GM18868 (cell line): ENCODE results near the gene PDE1C.

Experiments used
- ATAC-seq: cut with Tn5 transposase; IDR thresholded peaks from one replicate; pipeline ENCODE4 v1.9.1; 2021; ENCODE audit warnings: mild to moderate bottlenecking, moderate library complexity; ENCODE audit not compliant: unreplicated experiment

PDE1C gene

DNA sequence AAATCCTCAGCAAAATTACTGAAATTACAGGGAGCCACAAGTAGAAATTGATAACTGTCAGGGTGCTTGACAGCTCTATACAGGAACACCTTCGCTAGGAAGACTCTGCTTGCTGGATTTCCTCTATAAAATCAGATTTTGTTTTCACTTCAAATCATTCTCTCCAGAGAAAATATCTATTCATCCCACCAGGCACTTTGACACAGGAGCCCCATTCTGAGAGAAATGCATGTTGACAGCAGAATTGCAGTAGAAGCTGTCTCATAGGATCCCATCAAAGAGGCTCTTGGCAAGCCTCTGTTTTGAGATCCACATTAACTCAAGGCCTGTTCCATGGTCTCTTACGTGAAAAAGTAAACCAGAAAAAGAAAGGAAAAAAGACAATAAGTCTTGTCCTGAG, 116.8 kb downstream of the PDE1C start:
- no peak for ATAC-seq

DNA sequence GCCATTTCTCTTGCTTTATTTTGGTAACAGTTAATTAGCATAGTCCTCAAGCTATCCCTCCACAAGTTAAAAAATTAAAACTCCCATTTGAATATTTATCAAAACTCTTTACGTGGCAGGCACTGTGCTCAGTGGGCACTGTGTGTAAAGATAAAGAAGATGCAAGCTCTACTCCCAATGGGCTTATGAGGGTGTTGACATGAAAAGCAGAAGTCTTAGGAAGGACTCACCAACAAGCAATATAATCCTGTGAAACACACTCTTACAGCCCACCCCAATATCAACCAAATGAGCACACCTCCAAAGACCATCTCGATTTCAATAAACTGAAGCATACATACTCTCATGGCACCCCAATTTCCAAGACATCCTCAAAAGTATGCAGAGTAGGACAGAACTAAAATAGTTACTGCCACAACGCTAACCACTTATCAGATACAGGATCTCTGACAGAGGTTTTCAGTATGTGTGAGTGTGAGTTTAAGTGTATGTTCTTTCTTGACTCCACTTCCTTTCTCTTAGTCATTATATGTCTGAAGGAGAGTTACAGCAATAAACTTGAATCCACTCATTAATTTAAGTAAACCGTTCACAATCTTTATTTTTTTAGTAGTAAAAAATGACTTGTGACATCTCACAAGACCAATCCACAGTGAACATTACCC, 120.0 kb downstream of the PDE1C start:
- ATAC-seq = peak; percentile 75

DNA sequence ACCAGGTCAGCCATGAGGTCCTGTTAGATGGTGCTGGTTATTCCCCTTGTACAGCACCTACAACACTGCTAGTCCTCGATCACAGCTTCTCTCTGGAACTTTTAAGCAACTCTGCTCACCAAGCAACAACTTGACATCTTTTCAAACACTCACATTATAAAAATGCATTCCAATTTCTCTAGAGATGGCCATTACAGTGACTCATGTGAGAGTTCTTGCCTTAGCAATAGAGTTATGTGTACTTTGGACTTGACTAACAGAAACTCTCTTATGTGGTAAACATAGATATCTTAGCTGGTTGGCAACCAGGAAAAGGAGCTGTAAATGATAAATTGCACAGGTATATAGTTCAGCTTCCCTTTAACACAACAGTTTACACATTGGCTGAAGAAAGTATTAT, 122.2 kb downstream of the PDE1C start:
- peak; percentile 37 for ATAC-seq

DNA sequence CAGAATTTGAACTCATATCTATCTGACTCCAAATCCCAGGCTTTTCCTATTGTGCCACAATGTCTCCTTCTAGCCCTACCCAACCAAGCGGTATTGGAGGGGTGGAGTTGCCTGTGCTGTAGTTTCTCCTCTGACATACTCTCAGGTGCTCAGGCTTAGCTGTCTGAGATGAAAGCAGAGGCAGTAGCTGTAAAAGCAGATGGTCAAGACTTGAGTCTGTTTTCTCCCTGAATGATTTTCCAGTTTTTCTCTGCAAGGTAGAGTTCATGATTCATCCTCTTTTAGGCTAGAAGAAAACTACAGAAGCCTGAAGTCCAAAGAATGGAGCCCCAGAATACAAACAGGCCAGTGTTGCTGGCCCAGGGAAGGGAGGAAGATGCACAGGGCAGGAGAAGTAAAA, 130.0 kb downstream of the PDE1C start:
- no peak for ATAC-seq

DNA sequence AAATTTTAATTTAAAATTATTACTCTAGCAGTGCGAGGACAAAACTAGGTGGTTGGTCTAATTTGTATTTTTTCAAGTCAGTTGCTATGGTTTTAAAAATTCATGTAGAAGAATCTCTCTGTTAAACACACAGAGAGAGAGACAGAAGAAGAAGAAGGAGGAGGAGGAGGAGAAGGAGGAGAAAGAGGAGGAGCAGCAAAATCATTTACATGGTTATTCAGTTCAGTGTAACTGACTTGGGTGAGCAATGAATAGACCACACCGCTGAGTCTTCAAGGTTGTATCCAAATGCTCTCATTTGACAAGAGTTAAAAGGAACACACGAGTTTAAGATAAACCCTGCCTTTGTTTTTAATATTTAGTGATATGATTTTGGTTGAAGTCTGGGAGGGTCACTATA, 131.1 kb downstream of the PDE1C start:
- no peak for ATAC-seq

DNA sequence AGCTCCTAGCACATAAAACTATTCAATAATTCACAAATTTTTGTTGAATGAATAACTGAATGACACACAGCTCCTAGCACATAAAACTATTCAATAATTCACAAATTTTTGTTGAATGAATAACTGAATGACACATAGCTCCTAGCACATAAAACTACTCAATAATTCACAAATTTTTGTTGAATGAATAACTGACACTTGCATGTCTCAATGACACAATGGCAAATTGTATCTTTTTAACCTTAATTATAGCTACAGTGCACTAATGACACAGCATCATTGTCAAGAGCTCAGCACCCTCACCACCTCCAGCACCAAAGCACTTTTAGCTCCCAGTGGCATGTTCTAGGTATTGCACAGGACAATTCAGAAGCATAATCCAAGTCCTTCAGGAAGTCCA, 131.6 kb downstream of the PDE1C start:
- ATAC-seq = no peak

DNA sequence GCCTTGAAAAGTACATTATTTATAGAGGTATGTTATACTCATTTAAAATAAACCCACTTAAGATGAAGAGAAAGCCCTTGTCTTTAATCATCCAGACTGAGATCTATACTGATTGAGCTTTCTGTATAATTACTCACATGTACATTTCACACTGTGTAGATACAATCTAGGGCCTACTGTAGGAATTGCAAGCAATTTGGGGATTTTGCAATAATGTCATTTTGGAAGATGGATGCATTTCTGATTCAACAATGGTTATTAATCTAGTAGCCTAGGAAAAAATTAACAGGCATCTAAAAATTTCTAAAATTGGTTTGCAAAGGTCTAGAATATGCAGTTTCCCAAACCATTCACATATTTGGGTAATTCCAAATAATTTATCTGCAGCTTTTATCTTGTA, 132.2 kb downstream of the PDE1C start:
- ATAC-seq = no peak

DNA sequence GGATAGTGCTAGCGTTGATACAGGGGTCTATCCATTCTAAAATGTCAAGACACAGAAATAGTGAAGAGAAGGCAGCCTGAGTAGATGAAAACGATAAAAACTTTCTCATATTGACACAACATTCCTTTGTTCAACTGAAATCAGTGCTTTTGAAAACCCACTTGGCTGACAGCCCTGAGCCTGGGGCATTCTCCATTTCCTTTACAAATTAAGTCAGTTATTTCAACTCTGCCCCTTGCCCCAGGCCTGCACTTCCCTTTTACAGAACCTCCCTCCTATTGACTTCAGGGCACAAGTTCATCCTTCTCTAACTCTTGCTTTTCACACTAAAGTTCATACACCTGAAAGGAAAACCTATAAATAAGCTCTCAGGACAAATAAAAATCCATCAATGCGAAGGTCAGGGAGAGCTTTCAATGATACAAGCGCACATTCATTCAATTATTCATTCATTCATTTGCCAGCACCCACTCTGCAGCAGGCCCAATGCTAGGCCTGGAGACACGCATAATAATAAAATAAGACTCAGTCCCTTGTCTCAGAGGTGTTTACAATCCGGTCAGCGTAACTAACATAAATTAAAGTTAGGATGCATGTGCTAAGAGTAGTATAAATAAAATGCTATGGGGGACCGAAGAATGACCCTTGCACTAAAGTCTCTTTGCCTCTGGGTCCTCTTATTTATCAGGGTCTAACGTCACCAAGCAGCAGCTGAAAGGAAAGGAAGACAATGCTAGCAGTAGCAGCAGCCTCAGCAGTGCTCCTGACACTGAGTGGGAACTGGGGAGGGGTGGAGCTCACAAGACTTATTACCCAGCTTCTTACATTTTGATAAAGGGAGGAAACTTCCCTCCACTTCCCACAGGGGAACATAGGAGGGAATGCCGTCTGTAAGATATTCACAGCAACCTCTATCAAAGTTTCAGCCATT, 134.8 kb downstream of the PDE1C start:
- no peak for ATAC-seq

DNA sequence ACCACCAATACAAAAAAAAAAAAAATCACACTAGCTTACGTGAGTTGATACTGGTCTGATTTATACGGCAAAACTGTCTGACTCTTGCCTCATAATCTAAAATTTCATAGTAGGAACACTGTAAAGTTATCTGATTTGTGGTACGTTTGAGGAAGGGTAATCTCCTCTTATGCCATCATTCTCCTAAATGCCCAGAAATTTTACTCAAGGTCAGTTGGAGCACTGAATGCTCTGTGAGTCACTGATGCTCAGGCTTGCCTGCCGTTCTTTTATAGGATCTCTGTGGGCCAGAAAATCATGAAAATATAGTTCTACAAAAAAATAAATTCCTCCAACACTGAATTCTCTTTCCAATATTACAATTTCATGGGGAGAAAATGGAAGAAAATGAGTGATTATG, 135.7 kb downstream of the PDE1C start:
- ATAC-seq = no peak

DNA sequence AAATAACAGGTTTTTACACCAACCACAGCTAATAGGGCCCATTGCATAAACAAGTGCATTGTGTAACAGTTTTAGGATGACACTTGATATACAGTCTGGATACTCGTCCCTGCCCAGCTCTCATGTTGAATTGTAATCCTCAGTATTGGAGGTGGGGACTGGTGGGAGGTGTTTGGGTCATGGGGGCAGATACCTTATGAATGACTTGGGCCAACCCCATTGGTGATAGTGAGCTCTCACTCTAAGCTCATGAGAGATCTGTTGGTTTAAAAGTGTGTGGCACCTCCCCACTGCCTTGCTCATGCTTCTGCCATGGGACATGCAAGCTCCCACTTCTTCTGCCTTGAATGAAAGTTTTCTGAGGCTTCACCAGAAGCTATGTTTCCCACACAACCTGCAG, 136.7 kb downstream of the PDE1C start:
- ATAC-seq = no peak

DNA sequence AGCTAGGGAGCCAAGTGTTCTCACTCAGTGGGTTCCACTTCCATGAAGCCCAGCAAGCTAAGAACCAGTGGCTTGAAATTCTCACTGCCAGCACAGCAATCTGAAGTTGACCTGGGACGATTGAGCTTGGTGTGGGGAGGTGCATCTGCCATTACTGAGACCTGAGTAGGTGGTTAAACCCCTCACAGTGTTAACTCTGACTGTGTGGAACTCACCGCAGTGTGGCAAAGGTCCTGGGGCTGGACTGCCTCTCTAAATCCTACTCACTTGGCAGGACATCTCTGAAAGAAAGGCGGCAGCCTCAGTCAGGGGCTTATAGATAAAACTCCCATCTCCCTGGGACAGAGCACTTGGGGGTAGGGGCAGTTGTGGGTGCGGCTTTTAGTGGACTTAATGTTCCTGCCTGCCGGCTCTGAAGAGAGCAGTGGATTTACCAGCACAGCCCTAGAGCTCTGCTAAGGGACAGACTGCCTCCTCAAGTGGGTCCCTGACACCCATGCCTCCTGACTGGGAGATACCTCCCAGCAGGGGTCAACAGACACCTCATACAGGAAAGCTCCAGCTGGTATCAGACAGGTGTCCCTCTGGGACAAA, 143.1 kb downstream of the PDE1C start:
- ATAC-seq = no peak

DNA sequence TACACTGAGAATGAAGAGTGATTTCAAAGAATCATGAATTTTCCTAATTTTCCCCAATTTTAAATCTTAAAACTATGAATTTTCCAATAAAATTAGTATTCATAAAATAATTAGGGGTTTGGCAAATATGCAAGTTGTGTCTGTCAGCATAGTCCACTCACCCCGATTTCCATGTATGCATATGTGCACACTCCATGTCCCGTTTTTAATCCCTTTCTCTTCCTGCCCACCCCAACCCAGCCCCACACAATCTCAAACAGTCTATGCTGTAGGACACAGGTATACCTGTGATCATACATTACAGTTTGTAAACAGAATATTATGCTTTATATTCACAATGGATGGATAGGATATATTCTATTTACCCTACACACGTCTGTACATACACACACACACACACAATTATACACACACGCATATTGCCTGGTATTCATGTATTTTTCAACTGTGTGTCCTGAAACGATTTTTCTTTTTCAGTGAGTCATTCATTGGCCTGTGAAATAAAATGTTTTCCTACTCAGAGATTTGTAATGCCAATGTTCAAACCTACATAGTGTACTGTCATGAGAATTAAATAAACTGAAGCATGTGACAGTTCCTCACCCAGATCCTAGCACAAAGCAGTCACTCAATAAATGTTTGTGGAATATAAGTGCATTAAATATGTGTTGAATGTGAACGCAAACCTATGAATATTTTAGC, 144.3 kb downstream of the PDE1C start:
- no peak for ATAC-seq

DNA sequence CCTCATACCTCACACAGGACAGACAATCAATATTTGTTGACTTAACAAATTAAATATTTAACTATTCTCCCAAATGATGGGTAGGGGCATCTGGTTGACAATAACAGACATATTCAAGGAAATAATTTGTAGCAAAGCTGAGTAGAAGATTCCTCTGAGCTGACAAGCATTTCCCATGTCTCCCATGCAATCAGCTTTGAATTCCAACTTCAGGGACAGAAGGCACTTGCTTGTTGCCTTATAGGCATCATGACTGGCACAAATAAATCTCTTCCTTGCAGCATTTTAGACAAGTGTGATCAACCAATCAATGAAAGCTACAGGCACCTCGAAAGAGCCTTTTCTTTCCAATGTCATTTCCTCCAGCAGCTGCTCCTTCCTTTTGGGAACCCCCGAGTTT, 146.0 kb downstream of the PDE1C start:
- no peak for ATAC-seq

DNA sequence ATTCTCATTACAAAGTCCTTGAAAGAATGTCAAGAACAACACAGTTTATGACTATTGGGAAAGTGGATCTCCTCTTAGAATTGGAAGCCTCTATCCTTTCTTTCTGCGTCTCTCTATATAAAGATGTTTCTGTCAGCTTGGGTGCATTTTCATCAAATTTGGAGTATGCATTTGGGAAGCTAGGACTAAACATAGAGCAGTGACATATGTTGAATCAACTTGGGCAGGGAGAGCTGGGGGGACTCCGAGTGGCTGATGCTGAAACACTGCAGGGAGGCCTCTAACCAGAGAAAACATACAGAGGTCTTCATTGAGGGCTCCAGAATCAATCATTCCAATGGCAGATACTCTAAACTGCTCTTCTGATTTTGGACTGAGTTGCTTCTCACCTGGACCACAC, 147.4 kb downstream of the PDE1C start:
- no peak for ATAC-seq

DNA sequence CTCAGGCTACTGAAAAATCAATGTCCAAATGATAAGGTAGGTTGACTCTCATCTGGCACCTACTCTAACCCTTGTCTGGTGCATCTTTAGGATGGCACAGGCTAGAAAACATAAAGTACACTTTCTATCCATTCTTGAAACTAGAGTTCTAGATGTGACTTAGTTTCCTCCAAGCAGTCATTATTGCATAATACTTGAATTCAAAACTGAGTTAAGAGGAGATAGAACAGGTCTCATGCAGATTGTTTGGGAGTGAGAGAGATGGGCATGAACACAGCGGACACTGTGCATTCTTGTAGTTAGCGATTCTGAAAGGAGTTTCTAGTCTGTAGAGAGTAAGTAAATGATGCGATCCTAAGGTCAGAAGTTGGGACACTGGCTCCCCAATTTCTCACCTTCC, 149.2 kb downstream of the PDE1C start:
- no peak for ATAC-seq

DNA sequence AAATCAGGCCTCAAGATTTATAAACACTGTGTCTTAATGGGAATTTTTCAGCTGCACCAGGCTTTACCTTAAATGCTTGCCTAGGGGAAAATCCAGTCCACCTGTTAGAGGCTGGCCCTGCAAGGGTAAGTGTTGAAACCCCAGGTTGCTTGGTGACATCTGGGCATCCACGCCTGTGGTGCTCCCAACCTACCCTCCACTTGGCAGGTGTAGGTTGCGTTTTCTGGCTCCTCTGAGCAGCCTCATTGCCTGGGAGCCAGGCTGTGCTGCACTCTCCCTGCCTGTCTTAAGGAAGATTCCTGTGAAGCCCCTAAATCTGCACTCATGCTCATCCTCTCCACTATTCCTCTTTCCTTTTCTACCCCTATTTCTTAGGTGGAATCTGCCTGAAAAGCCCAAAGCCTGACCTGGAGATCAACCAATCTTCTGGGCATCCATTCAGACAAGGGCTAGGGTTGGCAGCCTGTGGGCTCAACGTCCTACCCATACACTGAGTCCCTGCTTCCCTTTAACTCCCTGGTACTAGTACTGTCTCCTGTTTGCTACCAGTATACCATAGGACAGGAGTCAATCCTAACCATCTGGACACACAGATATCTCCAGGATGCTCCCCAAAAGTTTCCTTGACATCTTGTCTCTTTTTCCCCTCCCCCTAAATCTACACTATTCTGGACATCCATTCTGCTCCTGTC, 150.4 kb downstream of the PDE1C start:
- ATAC-seq = no peak

DNA sequence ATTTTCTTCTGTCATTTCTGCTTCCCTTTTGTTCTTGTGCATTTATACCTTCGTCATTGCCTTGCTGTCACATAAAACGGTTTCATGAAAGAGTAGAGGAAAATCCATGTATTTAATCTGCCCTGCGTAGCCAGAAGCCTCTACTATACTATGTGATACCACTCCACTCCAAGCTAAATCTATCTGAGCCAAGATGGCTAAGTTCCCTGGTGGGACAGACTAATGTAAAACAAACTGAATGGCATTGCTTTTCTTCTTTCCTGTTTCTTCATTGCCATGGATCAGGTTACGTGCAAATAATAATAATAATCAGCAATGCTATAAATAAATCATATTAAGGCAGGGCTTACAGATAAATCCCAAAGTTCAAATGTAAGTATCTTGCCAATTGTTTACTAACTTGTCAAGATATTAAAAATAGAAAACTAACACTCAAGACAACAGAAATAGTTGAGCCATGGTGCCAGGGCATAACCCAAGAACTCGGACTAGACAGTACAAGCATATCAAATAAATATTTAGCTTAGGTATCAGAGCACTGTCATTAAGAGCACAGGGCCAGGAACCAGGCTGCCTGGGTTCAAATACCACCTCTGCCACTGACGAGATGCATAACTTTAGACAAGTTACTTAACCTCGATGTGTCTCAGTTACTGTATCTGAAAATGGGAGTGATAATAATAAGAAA, 151.4 kb downstream of the PDE1C start:
- no peak for ATAC-seq

DNA sequence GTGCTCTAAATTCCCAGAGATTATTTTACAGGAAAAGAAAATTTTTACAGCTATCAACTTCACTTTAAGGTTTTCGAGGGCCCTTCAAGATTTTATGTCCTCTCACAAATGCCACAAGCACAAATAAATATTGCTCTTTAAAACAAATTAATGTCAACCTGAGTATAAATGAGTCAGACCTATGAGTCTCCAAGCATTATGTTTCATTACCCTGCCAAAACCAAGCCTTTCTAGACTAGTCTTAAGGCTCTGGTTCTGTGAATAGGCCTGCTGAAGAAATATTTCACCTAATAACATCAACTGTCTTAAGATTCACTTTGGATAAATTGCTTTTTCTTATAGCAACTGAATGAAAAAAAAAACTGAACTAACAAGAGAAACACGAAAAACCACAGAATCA, 153.0 kb downstream of the PDE1C start:
- ATAC-seq = no peak

DNA sequence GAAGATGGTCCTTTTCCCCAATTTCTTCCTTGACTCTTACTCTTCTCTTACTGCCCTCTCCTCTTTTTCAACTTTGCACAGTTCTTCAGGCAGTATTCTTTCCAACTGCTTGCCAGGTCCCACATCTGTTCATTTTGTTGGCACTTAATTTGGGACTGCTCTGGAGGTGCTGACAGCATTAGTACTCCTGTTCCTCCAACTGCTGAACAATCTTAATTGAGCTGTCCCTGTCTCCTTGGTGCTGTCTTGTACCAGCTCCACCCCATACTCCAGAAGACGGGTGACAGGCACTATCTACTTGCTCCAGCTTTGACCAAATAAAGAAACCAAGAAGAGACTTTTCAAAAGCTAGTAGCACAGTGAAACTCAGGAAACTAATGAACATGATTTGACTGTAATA, 160.0 kb downstream of the PDE1C start:
- no peak for ATAC-seq

DNA sequence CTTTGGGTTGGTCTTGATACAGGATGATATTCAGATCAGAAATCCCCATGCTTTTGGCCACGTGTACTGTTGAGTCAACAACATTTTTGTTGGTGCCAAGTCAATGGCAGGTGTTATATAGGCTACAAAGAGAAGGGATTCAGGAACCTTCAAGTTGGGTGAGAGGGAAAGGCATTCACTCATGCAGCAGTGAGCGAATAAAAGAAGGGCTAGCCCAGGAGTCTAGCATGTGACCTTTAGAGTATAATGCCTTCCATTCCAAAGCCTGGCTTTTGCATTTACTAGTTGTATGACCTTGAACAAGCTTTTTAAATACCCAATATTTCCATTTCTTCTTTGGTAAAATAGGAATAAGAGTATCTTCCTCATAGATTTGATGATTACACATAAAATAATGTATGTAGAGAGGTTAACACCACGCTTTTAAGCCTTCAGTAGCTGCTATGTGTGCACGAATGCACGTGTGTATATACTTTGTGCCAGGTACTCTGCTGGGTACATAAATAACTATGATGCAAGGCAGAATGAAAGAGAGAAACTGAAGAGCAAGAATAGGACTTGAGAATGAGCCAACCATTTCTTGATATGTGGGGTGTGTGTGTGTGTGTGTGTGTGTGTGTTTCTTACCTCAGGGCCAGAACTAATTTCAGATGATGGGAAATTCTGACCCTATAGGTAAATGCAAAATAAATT, 163.6 kb downstream of the PDE1C start:
- no peak for ATAC-seq
